Calu3 (cell line): Measurements from ENCODE around the gene CARD14. TPM values are rescaled to one million over a fixed set of nuclear protein-coding genes. Genes with fewer than 3 reads are reported as not detected.

Experiments used
- BruUV-seq: library from RNA; stranded (reverse); fragments of 400-500 nt; replicated peaks from 2 replicates; lab custom pipeline; 2021; lab: Mats Ljungman, UMichigan
- CTCF ChIA-PET: fragments of 300-600 bp; sonication (Branson Sonifier 250); formaldehyde crosslinking; loops from one replicate; lab custom pipeline; 2022; ENCODE audit warnings: antibody characterized with exemption; lab: Charles Lee
- DNase-seq: peaks from one replicate; pipeline ENCODE4 v3.0.0; 2022
- H3K27ac Mint-ChIP-seq: one replicate; pipeline ENCODE4 v1.8.0; 2022; ENCODE audit warnings: mixed read lengths; ENCODE audit not compliant: unreplicated experiment
- H3K27me3 Mint-ChIP-seq: one replicate; pipeline ENCODE4 v1.8.0; 2022; ENCODE audit warnings: mixed read lengths; ENCODE audit not compliant: unreplicated experiment
- H3K36me3 Mint-ChIP-seq: one replicate; pipeline ENCODE4 v1.8.0; 2022; ENCODE audit warnings: mild to moderate bottlenecking, moderate library complexity, mixed read lengths; ENCODE audit not compliant: insufficient read depth, unreplicated experiment
- H3K4me1 Mint-ChIP-seq: one replicate; pipeline ENCODE4 v1.8.0; 2022; ENCODE audit warnings: mild to moderate bottlenecking, low read depth, mixed read lengths; ENCODE audit not compliant: unreplicated experiment
- H3K4me3 Mint-ChIP-seq: one replicate; pipeline ENCODE4 v1.8.0; 2022; ENCODE audit warnings: mild to moderate bottlenecking, low read depth, moderate library complexity, mixed read lengths; ENCODE audit not compliant: unreplicated experiment
- H3K9me3 Mint-ChIP-seq: one replicate; pipeline ENCODE4 v1.8.0; 2022; ENCODE audit warnings: low read depth, mixed read lengths; ENCODE audit not compliant: unreplicated experiment
- CTCF ChIP-seq: fragments of 200-600 bp; IDR thresholded peaks from one replicate; pipeline ENCODE4 v1.8.0; 2022; ENCODE audit warnings: antibody characterized with exemption; ENCODE audit not compliant: unreplicated experiment
- intact Hi-C: fragments of 100-400 bp; cut with micrococcal nuclease; formaldehyde crosslinking; loops from one replicate; pipeline ENCODE4 v1.10.0; 2022; ENCODE audit not compliant: unreplicated experiment
- total RNA-seq: library from RNA; stranded (reverse); gene quantifications from 2 replicates; pipeline ENCODE4 v1.2.3, GENCODE V29; 2022

CARD14 gene
- total RNA-seq, 1 experiment from 2014 or later = 7.4 TPM

GRCh38 chr17:80227156-80227555 is 57.3 kb downstream of the CARD14 start:
- Mint-ChIP-seq H3K4me1 (peaks cover 6% of the 10 kb centered on the region), H3K9me3 (no peaks in the 10 kb centered on the region), H3K27me3 (peaks cover 14% of the 10 kb centered on the region), H3K27ac (no peak overlapping the region), H3K4me3 (no peak overlapping the region), H3K36me3 (no peaks in the 10 kb centered on the region)
- no peak for DNase-seq
- CTCF ChIA-PET = interaction anchor here (0.6 kb wide), 1 partner anchor 18 kb away, joined by 4 read pairs; no protein-coding TSS in a partner anchor
- TF ChIP-seq CTCF = no peak
- intact Hi-C loops = no loop called here
- no TSS peak for BruUV-seq

DNA sequence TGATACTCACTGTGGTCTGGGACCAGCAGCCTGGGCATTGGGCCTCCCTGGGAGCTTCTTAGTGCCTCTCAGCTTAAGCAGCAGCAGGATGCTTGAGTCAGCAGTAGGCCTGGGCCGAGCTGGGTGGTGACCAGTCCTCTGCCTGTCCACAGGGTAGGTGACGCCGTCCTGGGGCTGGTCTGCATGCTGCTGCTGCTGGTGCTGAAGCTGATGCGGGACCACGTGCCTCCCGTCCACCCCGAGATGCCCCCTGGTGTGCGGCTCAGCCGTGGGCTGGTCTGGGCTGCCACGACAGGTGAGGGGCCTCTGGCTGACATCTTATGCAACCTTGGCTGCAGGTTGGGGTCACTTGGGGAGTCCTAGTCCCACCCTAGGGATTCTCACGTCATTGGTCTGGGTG is 57.8 kb downstream of the CARD14 start:
- CTCF ChIA-PET = interaction anchor here (0.6 kb wide), 1 partner anchor 18 kb away, joined by 4 read pairs; no protein-coding TSS in a partner anchor
- no TSS peak for BruUV-seq
- intact Hi-C loops = no loop called here
- Mint-ChIP-seq H3K4me3 (no peak overlapping the region), H3K36me3 (no peaks in the 10 kb centered on the region), H3K27me3 (peaks cover 14% of the 10 kb centered on the region), H3K4me1 (peaks cover 6% of the 10 kb centered on the region), H3K27ac (no peak overlapping the region), H3K9me3 (no peaks in the 10 kb centered on the region)
- TF ChIP-seq CTCF = no peak
- DNase-seq = no peak

DNA sequence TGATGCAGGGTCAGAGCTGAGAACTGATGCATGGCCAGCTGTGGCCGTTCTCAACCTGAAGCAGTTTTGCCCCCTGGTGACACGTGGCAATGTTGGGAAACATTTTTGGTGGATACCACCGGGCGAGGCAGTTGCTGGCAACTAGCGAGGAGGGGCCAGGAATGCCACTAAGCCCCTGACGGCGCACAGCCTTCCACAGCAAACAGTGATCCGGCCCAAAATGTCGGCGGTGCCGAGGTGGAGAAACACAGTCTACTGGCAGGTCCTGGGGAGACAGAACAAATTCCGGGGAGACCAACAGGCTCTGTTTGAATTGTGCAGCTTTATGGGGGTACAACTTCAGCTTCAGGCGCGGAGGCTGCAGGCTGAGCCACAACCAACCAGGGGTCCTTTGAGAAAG is 58.6 kb downstream of the CARD14 start:
- Mint-ChIP-seq H3K36me3 (no peaks in the 10 kb centered on the region), H3K27ac (no peak overlapping the region), H3K4me1 (peaks cover 6% of the 10 kb centered on the region), H3K4me3 (no peak overlapping the region), H3K27me3 (peaks cover 12% of the 10 kb centered on the region), H3K9me3 (no peaks in the 10 kb centered on the region)
- TF ChIP-seq CTCF = no peak
- intact Hi-C loops = no loop called here
- DNase-seq = no peak
- CTCF ChIA-PET = no interaction called here
- no TSS peak for BruUV-seq

DNA sequence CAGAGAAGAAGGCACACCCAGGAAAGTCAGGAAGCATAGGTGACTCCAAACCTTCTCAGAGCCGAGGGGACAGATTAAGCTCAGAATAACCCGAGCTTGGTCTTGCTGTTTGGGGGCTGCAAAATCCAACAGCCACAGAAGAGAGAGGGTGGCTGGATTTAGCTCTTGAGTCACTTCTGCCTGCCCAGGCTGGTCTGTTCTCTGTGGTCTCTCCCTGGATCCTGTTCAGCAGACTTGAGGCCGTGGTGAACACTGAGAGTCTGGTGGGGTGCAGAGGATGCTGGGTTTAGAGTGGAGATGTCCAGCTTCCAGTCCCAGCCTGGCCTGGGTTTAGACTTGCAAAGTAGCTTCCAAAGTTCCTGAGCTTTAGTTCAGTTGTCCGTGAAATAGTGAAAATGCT is 59.2 kb downstream of the CARD14 start:
- TF ChIP-seq CTCF = no peak
- Mint-ChIP-seq H3K27me3 (peaks cover 7% of the 10 kb centered on the region), H3K4me3 (no peak overlapping the region), H3K27ac (no peak overlapping the region), H3K36me3 (no peaks in the 10 kb centered on the region), H3K9me3 (no peaks in the 10 kb centered on the region), H3K4me1 (peaks cover 2% of the 10 kb centered on the region)
- BruUV-seq = no TSS peak
- DNase-seq = no peak
- intact Hi-C loops = no loop called here
- CTCF ChIA-PET = no interaction called here
